KOPT-K1 (cell line): ENCODE measurements around the gene RABGGTA.

Experiments used
- H3K27ac ChIP-seq: fragments of 200-600 bp; sonication (generic); 2 replicates; pipeline ENCODE4 v1.5.1; 2016; ENCODE audit warnings: antibody characterized with exemption, mild to moderate bottlenecking, low read depth, low read length; ENCODE audit not compliant: poor library complexity, severe bottlenecking
- H3K36me3 ChIP-seq: fragments of 200-600 bp; sonication (generic); 2 replicates; pipeline ENCODE4 v1.5.1; 2017; ENCODE audit warnings: antibody characterized with exemption, mild to moderate bottlenecking, low read length, moderate library complexity; ENCODE audit not compliant: insufficient read depth
- H3K9me3 ChIP-seq: fragments of 200-600 bp; sonication (generic); 2 replicates; pipeline ENCODE4 v1.5.1; 2017; ENCODE audit warnings: antibody characterized with exemption, low read length, mild to moderate bottlenecking; ENCODE audit not compliant: insufficient read depth, poor library complexity, severe bottlenecking

Gene RABGGTA

GRCh38 chr14:24291446-24292117 is 20.2 kb upstream of the RABGGTA start:
- H3K27ac ChIP-seq: no peak overlapping the region
- no peaks in the 10 kb centered on the region for H3K9me3 ChIP-seq
- H3K36me3 ChIP-seq: peaks cover 40% of the 10 kb centered on the region

GRCh38 chr14:24290746-24291145 is 19.3 kb upstream of the RABGGTA start:
- Histone ChIP-seq H3K27ac (no peak overlapping the region), H3K9me3 (no peaks in the 10 kb centered on the region), H3K36me3 (peaks cover 36% of the 10 kb centered on the region)

GRCh38 chr14:24289649-24290280 is 18.4 kb upstream of the RABGGTA start:
- Histone ChIP-seq H3K9me3 (no peaks in the 10 kb centered on the region), H3K36me3 (peaks cover 31% of the 10 kb centered on the region), H3K27ac (no peak overlapping the region)

GRCh38 chr14:24286996-24287395 is 15.6 kb upstream of the RABGGTA start:
- Histone ChIP-seq H3K27ac (no peak overlapping the region), H3K36me3 (peaks cover 22% of the 10 kb centered on the region), H3K9me3 (no peaks in the 10 kb centered on the region)

GRCh38 chr14:24285351-24285750 is 14.0 kb upstream of the RABGGTA start:
- Histone ChIP-seq H3K36me3 (peaks cover 10% of the 10 kb centered on the region; the same call in 1 of the 2 replicates), H3K27ac (no peak overlapping the region), H3K9me3 (no peaks in the 10 kb centered on the region)

- Histone ChIP-seq H3K27ac (no peak overlapping the region), H3K9me3 (no peaks in the 10 kb centered on the region), H3K36me3 (peaks cover 2% of the 10 kb centered on the region; the same call in 1 of the 2 replicates)
Measured at GRCh38 chr14:24284501-24285035, 13.2 kb upstream of the RABGGTA start.

GRCh38 chr14:24283796-24284460 is 12.5 kb upstream of the RABGGTA start:
- H3K36me3 ChIP-seq: no peaks in the 10 kb centered on the region
- no peaks in the 10 kb centered on the region for H3K9me3 ChIP-seq
- no peak overlapping the region for H3K27ac ChIP-seq

- Histone ChIP-seq H3K27ac (no peak overlapping the region), H3K9me3 (no peaks in the 10 kb centered on the region), H3K36me3 (no peaks in the 10 kb centered on the region)
Measured at GRCh38 chr14:24282736-24283135, 11.3 kb upstream of the RABGGTA start.

GRCh38 chr14:24281636-24282035 is 10.2 kb upstream of the RABGGTA start:
- H3K27ac ChIP-seq: no peak overlapping the region
- no peaks in the 10 kb centered on the region for H3K9me3 ChIP-seq
- no peaks in the 10 kb centered on the region for H3K36me3 ChIP-seq

GRCh38 chr14:24280797-24281460 is 9.5 kb upstream of the RABGGTA start:
- Histone ChIP-seq H3K27ac (no peak overlapping the region), H3K36me3 (no peaks in the 10 kb centered on the region), H3K9me3 (no peaks in the 10 kb centered on the region)

GRCh38 chr14:24279301-24280186 is 8.1 kb upstream of the RABGGTA start:
- Histone ChIP-seq H3K36me3 (no peaks in the 10 kb centered on the region), H3K27ac (no peak overlapping the region), H3K9me3 (no peaks in the 10 kb centered on the region)

GRCh38 chr14:24278424-24278823 is 7.0 kb upstream of the RABGGTA start:
- no peak overlapping the region for H3K27ac ChIP-seq
- no peaks in the 10 kb centered on the region for H3K9me3 ChIP-seq

GRCh38 chr14:24277606-24278321 is 6.4 kb upstream of the RABGGTA start:
- no peak overlapping the region for H3K27ac ChIP-seq
- no peaks in the 10 kb centered on the region for H3K36me3 ChIP-seq
- H3K9me3 ChIP-seq: no peaks in the 10 kb centered on the region

More at GRCh38 chr14:24278424-24278823, 7.0 kb upstream of the RABGGTA start:
- H3K36me3 ChIP-seq: no peaks in the 10 kb centered on the region

GRCh38 chr14:24277071-24277470 is 5.7 kb upstream of the RABGGTA start:
- Histone ChIP-seq H3K36me3 (no peaks in the 10 kb centered on the region), H3K9me3 (no peaks in the 10 kb centered on the region), H3K27ac (no peak overlapping the region)
